ENCODE measurements around the gene NOSTRIN. TPM values are rescaled to one million over a fixed set of nuclear protein-coding genes. Genes with fewer than 3 reads are reported as not detected.

Gene NOSTRIN
- polyA plus RNA-seq, 3 donors = not detected

- Histone ChIP-seq H4K20me1 (ENCODE audit: insufficient read depth, low read length) (no peaks in the 10 kb centered on the region), H3K27me3 (ENCODE audit: control insufficient read depth in 2 of 2, insufficient read depth in 2 of 2, low read length in 2 of 2) (no peaks in the 10 kb centered on the region), H2AFZ (ENCODE audit: insufficient read depth, low read depth, low read length, poor library complexity, severe bottlenecking) (no peak overlapping the region), H3K9me3 (replicated peaks in 1 of 2; ENCODE audit: control insufficient read depth in 1 of 2, insufficient read depth in 1 of 2, low read length in 2 of 2) (no peaks in the 10 kb centered on the region), H3K9ac (ENCODE audit: insufficient read depth, low read length, poor library complexity, severe bottlenecking) (no peak overlapping the region), H3K4me2 (replicated peaks; ENCODE audit: extremely low read depth, low read length, poor library complexity, severe bottlenecking) (no peak overlapping the region), H3K79me2 (ENCODE audit: insufficient read depth, low read length) (no peaks in the 10 kb centered on the region), H3K36me3 (replicated peaks in 1 of 2; ENCODE audit: control insufficient read depth in 1 of 2, insufficient read depth in 2 of 2, low read length in 2 of 2) (no peaks in the 10 kb centered on the region), H3K27ac (ENCODE audit: low read depth in 1 of 2, low read length in 2 of 2) (no peak overlapping the region), H3K4me3 (replicated peaks in 1 of 3; ENCODE audit: low read depth in 2 of 3, low read length in 3 of 3) (no peak overlapping the region), H3K4me1 (ENCODE audit: control insufficient read depth in 1 of 2, insufficient read depth in 2 of 2, low read length in 2 of 2) (no peaks in the 10 kb centered on the region)
- H3K9me3 Mint-ChIP-seq = peaks cover 0 to 1% (median 0%) of the 10 kb centered on the region in 7 donors
- intact Hi-C loops (cut with micrococcal nuclease) = no loop called here
- peaks cover 0 to 2% (median 1%) of the 10 kb centered on the region in 3 donors for H3K27me3 Mint-ChIP-seq (ENCODE audit: low read depth in 3 of 3)
- 100% methylated on average over 7 of the region's 7 CpGs for WGBS (ENCODE audit: insufficient coverage)
- no peak overlapping the region for H3K27ac Mint-ChIP-seq
- no peak for TF ChIP-seq CTCF (IDR thresholded peaks at IDR 0.05)
- H3K4me1 Mint-ChIP-seq = no peaks in the 10 kb centered on the region
- H3K4me3 Mint-ChIP-seq = no peak overlapping the region
- no peaks in the 10 kb centered on the region for H3K36me3 Mint-ChIP-seq
- no peak for DNase-seq
Measured at GRCh38 chr2:168805615-168806014, 3.2 kb downstream of the NOSTRIN start.

GRCh38 chr2:168809537-168809936, 7.1 kb downstream of the NOSTRIN start:
- Histone ChIP-seq H3K79me2 (ENCODE audit: insufficient read depth, low read length) (no peaks in the 10 kb centered on the region), H3K9me3 (replicated peaks in 1 of 2; ENCODE audit: control insufficient read depth in 1 of 2, insufficient read depth in 1 of 2, low read length in 2 of 2) (no peaks in the 10 kb centered on the region), H3K27ac (ENCODE audit: low read depth in 1 of 2, low read length in 2 of 2) (no peak overlapping the region), H3K27me3 (ENCODE audit: control insufficient read depth in 2 of 2, insufficient read depth in 2 of 2, low read length in 2 of 2) (no peaks in the 10 kb centered on the region), H2AFZ (ENCODE audit: insufficient read depth, low read depth, low read length, poor library complexity, severe bottlenecking) (no peak overlapping the region), H4K20me1 (ENCODE audit: insufficient read depth, low read length) (no peaks in the 10 kb centered on the region), H3K4me3 (replicated peaks in 1 of 3; ENCODE audit: low read depth in 2 of 3, low read length in 3 of 3) (no peak overlapping the region), H3K9ac (ENCODE audit: insufficient read depth, low read length, poor library complexity, severe bottlenecking) (no peak overlapping the region), H3K4me2 (replicated peaks; ENCODE audit: extremely low read depth, low read length, poor library complexity, severe bottlenecking) (no peak overlapping the region), H3K36me3 (replicated peaks in 1 of 2; ENCODE audit: control insufficient read depth in 1 of 2, insufficient read depth in 2 of 2, low read length in 2 of 2) (no peaks in the 10 kb centered on the region), H3K4me1 (ENCODE audit: control insufficient read depth in 1 of 2, insufficient read depth in 2 of 2, low read length in 2 of 2) (no peaks in the 10 kb centered on the region)
- Mint-ChIP-seq H3K36me3 (no peaks in the 10 kb centered on the region), H3K27ac (no peak overlapping the region), H3K27me3 (ENCODE audit: low read depth in 3 of 3) (no peaks in the 10 kb centered on the region), H3K9me3 (no peaks in the 10 kb centered on the region), H3K4me3 (no peak overlapping the region), H3K4me1 (no peaks in the 10 kb centered on the region)
- DNase-seq = no peak
- intact Hi-C loops (cut with micrococcal nuclease) = no loop called here
- no peak for TF ChIP-seq CTCF (IDR thresholded peaks at IDR 0.05)
